Hindlimb muscle (tissue), 1 donor: ENCODE data around the gene RIT2. TPM values are rescaled to one million over a fixed set of nuclear protein-coding genes. Genes with fewer than 3 reads are reported as not detected.
"Not testable (repeated sequence)": the region's sequence is repeated elsewhere in the genome, so short reads cannot be mapped to it uniquely, and the experiment has no call there.

ENCODE experiments used
- DNase-seq: peaks from one replicate; pipeline ENCODE4 v3.0.0-alpha.2; 2013
- polyA plus RNA-seq: library from polyadenylated mRNA; unstranded; fragments of 120-200 nt; gene quantifications from one replicate; pipeline ENCODE4 v1.2.1, GENCODE V29; 2013; ENCODE audit not compliant: insufficient read length

Gene RIT2
- polyA plus RNA-seq, 1 donor: not detected

DNA sequence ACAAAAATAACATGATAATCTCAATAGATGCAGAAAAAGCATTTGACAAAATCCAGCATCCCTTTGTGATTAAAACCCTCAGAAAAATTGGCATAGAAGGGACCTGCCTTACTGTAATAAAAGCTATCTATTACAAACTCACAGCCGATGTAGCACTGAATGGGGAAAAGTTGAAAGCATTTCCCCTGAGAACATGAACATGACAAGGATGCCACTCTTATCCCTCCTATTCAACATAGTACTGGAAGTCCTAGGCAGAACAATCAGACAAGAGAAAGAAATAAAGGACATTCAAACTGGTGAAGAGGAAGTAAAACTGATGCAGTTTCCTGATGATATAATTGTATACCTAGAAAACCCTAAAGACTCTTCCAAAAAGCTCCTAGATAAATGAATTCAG is 368.7 kb downstream of the RIT2 start:
- no peak for DNase-seq

DNA sequence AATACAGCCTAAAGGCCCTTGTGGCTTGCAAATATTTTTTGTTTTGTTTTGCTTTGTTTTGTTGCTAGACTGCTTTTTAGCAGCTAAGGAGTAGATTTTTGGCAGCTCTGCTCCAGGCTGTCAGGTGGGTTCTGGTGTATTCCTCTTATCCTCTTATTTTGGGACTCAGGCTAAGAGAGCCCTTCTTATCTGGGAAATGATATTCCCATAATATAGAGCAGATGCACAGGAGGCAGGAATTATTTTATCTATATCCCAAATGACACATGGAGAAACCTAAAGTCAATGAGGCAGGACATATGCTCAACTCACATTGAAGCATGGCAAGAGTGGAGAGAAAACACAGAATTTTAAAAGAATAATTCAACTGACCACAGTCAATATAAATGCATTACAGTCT is 369.6 kb downstream of the RIT2 start:
- no peak for DNase-seq

DNA sequence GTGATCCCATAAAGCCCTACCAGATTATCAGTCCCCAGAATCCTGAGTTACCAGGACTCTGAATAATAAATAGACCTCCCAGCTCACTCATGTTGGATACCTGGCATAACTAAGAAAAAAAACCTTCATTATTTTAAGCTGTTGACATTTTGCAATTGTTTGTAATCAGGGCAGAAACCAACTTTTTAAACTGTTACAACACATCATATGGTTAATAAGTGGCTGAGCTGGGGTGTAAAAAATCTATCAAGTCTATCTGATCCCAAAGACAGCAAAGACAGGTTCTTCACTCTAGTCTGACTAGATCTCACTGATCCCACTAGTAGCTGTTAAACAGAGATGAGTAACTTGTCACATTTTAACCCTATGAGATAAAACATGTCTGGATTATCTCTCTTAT is 370.3 kb downstream of the RIT2 start:
- DNase-seq: no peak

DNA sequence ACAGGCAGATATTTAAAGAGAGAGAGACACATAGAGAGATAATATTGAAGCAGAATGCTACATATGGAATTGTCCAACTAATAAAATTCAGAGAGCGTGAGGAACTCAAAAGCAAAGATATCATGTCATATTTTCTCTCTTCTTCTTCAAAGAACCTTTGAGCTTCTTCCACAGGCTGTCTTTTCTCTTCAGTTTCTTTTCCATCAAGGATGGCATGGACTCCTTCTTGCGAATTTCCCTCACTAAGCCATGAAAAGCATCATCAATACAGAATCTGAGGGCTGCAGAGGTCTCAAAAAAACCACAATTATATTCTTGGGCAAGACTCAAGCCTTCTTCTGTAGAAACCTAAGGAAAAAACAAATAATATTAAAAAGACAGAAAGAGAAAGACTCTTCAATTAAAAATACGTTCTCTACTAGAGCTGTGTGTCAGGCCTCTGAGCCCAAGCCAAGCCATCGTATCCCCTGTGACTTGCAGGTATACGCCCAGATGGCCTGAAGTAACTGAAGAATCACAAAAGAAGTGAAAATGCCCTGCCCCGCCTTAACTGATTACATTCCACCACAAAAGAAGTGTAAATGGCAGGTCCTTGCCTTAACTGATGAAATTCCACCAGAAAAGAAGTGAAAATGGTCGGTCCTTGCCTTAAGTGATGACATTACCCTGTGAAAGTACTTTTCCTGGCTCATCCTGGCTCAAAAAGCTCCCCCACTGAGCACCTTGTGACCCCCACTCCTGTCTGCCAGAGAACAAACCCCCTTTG is 371.9 kb downstream of the RIT2 start:
- no peak for DNase-seq

DNA sequence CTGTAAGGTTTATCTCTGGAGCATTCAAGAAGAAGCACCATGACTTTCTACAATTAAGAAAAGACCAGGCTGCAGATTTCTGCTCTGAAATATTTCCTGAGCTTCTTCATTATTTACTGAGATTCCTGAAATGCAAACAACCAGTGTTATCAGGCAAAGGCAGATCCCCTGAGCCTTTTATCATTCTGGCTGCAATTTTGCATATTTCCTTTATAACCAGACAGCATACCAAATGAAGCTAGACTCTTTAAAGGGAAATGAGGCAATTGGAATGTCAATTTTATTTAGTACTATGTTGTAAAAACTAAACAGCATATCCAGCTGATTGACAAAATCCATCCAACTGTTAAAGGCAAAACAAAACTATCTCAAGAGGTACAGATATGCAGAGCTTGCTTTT is 372.5 kb downstream of the RIT2 start:
- no peak for DNase-seq

DNA sequence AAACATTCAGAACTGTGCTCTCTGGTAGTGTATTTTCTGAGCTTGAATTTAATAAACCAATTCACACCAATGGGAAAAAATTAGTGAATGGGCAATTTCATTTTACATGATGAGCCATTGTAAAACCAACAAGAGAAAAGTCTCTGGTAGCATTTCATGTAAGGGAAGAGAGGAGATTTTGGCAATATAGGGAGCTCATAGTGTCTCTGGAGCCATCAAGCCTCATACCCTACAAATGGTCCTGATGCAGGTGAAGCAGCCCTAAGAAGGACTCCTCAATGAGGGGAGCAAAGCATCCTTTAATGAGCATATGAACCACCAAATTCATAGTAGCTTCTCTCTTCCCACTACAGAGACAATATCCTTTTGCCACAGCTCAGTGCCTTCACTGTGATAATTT is 373.0 kb downstream of the RIT2 start:
- no peak for DNase-seq

DNA sequence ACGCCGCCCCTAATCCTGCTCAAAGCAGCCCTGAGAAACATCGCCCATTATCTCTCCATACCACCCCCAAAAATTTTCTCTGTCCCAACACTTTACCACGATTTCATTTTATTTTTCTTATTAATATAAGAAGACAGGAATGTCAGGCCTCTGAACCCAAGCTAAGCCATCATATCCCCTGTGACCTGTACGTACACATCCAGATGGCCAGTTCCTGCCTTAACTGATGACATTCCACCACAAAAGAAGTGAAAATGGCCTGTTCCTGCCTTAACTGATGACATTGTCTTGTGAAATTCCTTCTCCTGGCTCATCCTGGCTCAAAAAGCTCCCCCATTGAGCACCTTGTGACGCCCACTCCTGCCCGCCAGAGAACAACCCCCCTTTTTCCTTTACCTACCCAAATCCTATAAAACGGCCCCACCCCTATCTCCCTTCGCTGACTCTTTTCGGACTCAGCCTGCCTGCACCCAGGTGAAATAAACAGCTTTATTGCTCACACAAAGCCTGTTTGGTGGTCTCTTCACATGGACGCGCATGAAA is 373.6 kb downstream of the RIT2 start:
- not testable (repeated sequence) for DNase-seq

DNA sequence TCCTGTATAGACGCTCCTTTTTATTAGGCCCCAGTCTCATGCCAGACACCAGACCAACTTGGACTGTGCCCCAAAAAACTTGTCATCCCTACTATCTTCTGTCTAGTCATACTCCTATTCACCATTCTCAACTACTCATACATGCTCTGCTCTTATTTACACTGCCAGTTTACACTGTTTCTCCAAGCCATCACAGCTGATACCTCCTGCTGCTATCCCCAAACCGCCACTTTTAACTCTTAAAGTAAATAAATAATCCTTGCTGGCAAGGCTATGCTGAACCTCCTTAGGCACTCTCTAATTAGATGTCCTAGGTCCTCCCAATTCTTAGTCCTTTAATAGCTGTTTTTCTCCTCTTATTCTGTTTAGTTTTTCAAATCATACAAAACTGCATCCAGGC is 374.2 kb downstream of the RIT2 start:
- not testable (repeated sequence) for DNase-seq

DNA sequence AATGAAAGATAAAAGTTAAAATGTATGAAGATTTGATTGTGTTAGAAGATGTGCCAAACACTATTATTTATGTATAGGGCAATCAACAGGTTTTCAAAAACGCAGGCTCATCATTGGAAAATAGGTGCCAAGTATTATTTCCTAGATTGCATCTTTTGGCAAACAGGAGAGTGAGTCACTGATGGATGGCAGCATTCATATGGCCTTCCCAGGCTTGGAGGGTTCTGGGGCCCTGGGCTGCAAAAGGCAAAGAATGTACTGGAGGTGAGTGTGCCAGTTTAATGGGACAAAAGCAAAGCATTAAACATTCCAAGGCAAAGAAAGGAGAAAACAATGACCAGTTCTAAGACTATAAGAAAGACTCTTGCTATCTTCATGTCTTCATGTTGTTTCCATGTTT is 379.4 kb downstream of the RIT2 start:
- DNase-seq: no peak

DNA sequence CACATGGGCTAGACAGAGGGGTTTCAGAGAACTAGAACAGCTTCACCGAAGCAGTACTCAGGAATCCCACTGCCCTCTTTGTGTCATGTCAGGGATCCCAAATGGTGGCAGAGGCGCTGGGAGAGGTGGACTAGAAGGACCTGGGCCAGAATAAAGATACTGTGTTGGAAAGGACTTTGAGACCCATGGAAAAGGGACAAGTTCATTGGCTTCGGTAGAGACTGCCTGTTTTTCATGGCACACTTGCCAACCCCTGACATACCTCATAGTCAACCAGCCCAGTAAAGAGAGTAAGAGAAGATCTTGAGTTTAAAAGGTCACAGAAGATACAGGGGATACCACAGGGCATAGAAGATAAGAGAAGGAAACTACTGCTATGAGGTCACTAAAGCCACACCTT is 381.0 kb downstream of the RIT2 start:
- no peak for DNase-seq

DNA sequence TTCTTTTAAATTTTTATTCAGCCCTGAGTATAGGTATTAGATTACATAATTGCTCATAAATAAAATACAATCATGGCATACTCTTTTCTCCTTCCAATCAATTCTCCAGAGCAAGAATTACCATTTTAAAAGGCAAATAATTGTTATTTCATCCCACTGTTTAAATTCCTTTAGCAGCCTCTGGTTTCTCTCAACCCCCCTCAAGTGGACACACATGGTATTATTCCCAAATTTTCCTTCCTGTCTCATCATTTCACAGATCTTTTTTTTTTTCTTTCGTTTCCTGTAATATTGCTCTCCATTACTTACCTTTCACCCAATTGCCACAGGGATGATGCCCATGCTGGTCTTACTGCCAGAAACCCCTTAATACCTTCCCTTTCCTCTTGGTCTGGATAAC is 385.2 kb downstream of the RIT2 start:
- no peak for DNase-seq

DNA sequence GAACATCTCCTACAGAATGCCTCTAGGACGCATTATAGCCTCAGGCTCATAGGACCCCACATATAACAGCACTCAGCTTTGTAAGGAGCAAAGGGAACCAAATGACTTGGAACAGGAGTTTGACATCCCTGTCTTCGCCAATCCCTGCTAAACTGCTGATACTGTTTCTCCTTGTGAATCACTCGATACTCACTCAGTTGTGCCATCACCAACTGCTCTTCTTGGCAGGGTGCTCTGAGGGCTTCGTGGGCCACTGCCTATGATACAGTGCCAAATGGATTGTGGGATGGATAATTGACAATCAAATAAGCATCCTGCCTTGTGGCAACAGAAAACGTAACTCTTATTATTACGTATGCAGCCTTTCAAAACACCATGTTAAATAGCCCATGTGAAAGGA is 396.3 kb downstream of the RIT2 start:
- no peak for DNase-seq

DNA sequence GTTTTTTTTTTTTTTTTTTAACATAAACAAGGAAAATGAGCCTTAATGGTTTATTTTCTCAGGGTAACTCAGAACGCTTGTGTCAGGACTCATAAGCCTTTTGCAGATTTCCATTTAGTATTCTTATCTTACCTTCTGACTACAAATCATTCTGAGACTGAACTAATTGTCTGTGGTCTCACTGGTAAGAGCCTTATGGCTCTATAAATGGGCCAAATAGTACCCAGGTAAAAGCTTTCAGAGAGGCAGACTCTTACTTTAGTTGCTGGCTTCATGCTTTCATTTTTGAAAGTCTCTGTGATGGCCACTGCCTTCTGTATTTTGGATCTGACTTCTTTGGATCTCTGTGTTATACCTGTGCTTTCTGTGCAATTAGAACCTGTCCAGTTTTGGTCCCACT is 403.4 kb downstream of the RIT2 start:
- DNase-seq: no peak

DNA sequence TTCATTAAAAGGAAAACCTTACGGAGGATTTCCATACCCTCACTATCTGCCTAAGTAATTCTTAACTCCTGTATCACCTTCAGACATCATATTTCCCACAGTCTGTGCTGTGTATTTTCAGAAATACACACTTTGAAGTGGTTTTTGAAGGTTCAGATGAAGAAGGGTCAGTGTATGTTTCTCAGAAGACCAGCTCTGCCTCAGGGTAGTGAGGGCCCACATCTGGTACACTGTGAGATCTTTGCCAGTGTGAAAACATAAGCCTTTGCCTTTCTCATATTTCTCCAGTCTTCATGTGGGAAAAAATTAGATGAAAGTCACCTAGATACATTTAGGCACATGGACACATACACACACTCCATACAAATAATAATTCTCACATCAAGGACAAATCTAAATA is 408.4 kb downstream of the RIT2 start:
- no peak for DNase-seq

DNA sequence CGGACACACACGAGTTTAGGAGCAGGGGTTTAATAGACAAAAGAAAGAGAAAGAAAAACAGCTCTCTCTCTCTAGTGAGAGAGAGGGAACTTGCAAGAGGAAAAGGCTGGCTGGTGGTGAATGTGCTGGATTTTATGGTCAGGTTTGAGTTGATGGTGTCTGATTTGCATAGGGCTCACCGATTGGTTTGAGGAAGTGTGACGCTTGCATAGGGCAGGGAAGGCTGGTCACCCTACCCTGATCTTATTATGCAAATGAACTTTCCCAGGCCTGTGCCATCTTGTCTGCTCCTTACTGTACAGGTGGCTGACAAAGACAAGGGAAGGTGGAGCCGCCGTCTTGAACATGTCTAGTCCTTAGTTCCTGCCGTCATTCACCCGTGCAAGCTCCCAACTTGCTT is 408.9 kb downstream of the RIT2 start:
- DNase-seq: no peak

DNA sequence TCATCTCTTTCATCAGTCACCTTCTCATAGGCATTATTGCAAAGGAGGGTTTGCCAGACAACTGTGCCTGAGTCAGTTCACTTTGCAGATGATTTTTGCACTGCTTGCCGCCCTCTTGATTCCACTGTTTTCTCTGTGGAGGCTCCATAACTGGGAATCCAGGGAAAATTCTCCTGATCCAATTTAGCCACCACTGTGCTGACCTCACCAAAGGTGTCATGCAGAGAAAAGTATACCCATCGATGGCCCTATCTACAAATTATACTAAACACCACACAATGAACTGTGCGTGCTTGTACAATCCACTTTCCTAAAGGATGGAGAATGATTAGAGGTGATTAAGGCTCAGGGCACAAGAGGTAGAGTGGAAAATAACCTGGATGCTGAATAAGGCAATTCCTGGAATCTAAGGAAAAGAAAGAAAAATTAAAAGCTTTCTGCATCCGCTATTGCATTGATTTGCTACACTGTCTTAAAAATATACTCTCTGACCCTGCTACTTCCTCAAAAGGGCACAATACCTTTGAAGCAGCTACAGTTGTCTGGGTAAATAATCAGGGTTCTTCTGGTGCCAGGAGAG is 409.4 kb downstream of the RIT2 start:
- no peak for DNase-seq

Other genes with a start within 250 kb of the RIT2 start
- gene SYT4, start 161.8 kb upstream of the RIT2 start, polyA plus RNA-seq: not detected